T-cell (primary cell): ENCODE results near the gene STAC3. TPM values are rescaled to one million over a fixed set of nuclear protein-coding genes. Genes with fewer than 3 reads are reported as not detected.

Source experiments
- ATAC-seq, 4 experiments: fragments of 200-7000 bp in 3 of 4; fragments of 150-1000 bp in 1 of 4; cut with Tn5 transposase; replicated peaks in 1 of 4; 1 replicate in 3 of 4; 2 replicates in 1 of 4; pipeline ENCODE4 v1.10.0; 2021; ENCODE audit warnings: moderate library complexity in 3 of 4, mild to moderate bottlenecking in 2 of 4, moderate number of reproducible peaks in 1 of 4
- CTCF ChIA-PET, 2 donors: fragments of 300-600 bp; sonication (Branson Sonifier 250); formaldehyde crosslinking; loops; one replicate each; lab custom pipeline; 2022; ENCODE audit warnings: antibody characterized with exemption in 2 of 2; lab: Charles Lee
- POLR2A ChIA-PET, 2 donors: fragments of 300-600 bp; sonication (Branson Sonifier 250); formaldehyde crosslinking; loops; one replicate each; lab custom pipeline; 2022; ENCODE audit warnings: antibody characterized with exemption in 2 of 2; lab: Charles Lee
- DNase-seq, 35 experiments: peaks; one replicate each; pipeline versions ENCODE4 v3.0.0 to v3.0.0-alpha.2; 2013 to 2023
- H3K27ac ChIP-seq: one replicate; pipeline ENCODE4 v1.5.1; 2013; ENCODE audit warnings: low read length
- H3K27me3 ChIP-seq, 2 experiments: replicated peaks in 1 of 2; 1 replicate in 1 of 2; 2 replicates in 1 of 2; pipeline versions ENCODE4 v1.6.1 to v1.7.0; 2013; ENCODE audit warnings: low read length in 1 of 2, mixed read lengths in 1 of 2; ENCODE audit not compliant: control insufficient read depth in 2 of 2, insufficient read depth in 2 of 2; ENCODE audit errors: extremely low read depth in 1 of 2
- H3K36me3 ChIP-seq, 2 donors: 1 replicate in 1 of 2; 2 replicates in 1 of 2; pipeline versions ENCODE4 v1.6.1 to v1.7.0; 2013; ENCODE audit warnings: low read length in 1 of 2; ENCODE audit not compliant: control insufficient read depth in 2 of 2, insufficient read depth in 1 of 2; ENCODE audit errors: extremely low read depth in 1 of 2
- H3K4me1 ChIP-seq, 2 experiments: 1 replicate in 1 of 2; 2 replicates in 1 of 2; pipeline versions ENCODE4 v1.6.1 to v1.7.0; 2013; ENCODE audit warnings: low read length in 2 of 2, mixed read lengths in 1 of 2; ENCODE audit not compliant: insufficient read depth in 2 of 2, control insufficient read depth in 1 of 2; ENCODE audit errors: extremely low read depth in 1 of 2
- H3K4me3 ChIP-seq, 2 donors: 1 replicate in 1 of 2; 2 replicates in 1 of 2; pipeline versions ENCODE4 v1.5.1 to v1.7.0; 2013; ENCODE audit warnings: mild to moderate bottlenecking in 2 of 2, low read length in 1 of 2, moderate library complexity in 1 of 2; ENCODE audit not compliant: control insufficient read depth in 1 of 2; ENCODE audit errors: extremely low read depth in 1 of 2
- H3K9me3 ChIP-seq: 2 replicates; pipeline ENCODE4 v1.7.0; 2013
- H3K27ac Mint-ChIP-seq, 2 donors: one replicate each; pipeline ENCODE4 v1.8.0; 2020 to 2021; ENCODE audit warnings: mild to moderate bottlenecking in 2 of 2, mixed read lengths in 2 of 2
- H3K27me3 Mint-ChIP-seq, 2 donors: one replicate each; pipeline ENCODE4 v1.8.0; 2021 to 2022; ENCODE audit warnings: mixed read lengths in 2 of 2
- H3K36me3 Mint-ChIP-seq: one replicate; pipeline ENCODE4 v1.8.0; 2021; ENCODE audit warnings: mixed read lengths
- H3K4me1 Mint-ChIP-seq, 3 donors: one replicate each; pipeline ENCODE4 v1.8.0; 2020 to 2022; ENCODE audit warnings: mixed read lengths in 3 of 3, mild to moderate bottlenecking in 1 of 3
- H3K4me3 Mint-ChIP-seq, 3 donors: one replicate each; pipeline ENCODE4 v1.8.0; 2020 to 2022; ENCODE audit warnings: mild to moderate bottlenecking in 3 of 3, mixed read lengths in 3 of 3, moderate library complexity in 3 of 3
- H3K9me3 Mint-ChIP-seq, 3 donors: one replicate each; pipeline ENCODE4 v1.8.0; 2020 to 2022; ENCODE audit warnings: mixed read lengths in 3 of 3
- WGBS: methylation state at CpG from one replicate; pipeline ENCODE4 v1.1.5; 2013; ENCODE audit warnings: missing lambda C conversion rate; ENCODE audit not compliant: insufficient coverage; 5-methylcytosine and 5-hydroxymethylcytosine counted together
- total RNA-seq, 35 experiments: library from RNA in 6 of 35; stranded (reverse) in 6 of 35; fragments of 120-200 nt in 1 of 35; gene quantifications; one replicate each; pipeline versions ENCODE4 v1.2.1 to v1.2.4 and lab custom pipeline; 2013 to 2026

STAC3 gene
- total RNA-seq, 5 donors from 2014 or later (not counting 1 experiment from before 2014, with no cell fraction given): 1.3 to 4.9 (median 2.9) TPM

GRCh38 chr12:57235728-57236131 lies 15.3 kb downstream of the STAC3 start:
- peaks cover 32 to 34% of the 10 kb centered on the region in 2 donors for H3K27me3 Mint-ChIP-seq
- peaks cover 26 to 77% of the 10 kb centered on the region in 2 experiments for H3K4me1 ChIP-seq
- H3K9me3 ChIP-seq: no peaks in the 10 kb centered on the region
- ChIA-PET CTCF (no interaction called here), POLR2A (no interaction called here)
- ATAC-seq: no peak
- H3K4me3 Mint-ChIP-seq: peak overlapping the region in 1 of 3 donors; percentile 31
- H3K36me3 ChIP-seq: peaks cover 17 to 36% of the 10 kb centered on the region in 2 donors
- H3K4me1 Mint-ChIP-seq: peaks cover 41 to 72% (median 54%) of the 10 kb centered on the region in 3 donors
- H3K36me3 Mint-ChIP-seq: peaks cover 36% of the 10 kb centered on the region
- no peak overlapping the region for H3K27ac ChIP-seq
- no peaks in the 10 kb centered on the region for H3K9me3 Mint-ChIP-seq
- peaks cover 11 to 71% of the 10 kb centered on the region in 2 experiments for H3K27me3 ChIP-seq
- no peak overlapping the region for H3K4me3 ChIP-seq
- WGBS: 51% methylated on average over 4 of the region's 8 CpGs
- H3K27ac Mint-ChIP-seq: no peak overlapping the region
- no peak for DNase-seq

GRCh38 chr12:57235017-57235727 lies 15.8 kb downstream of the STAC3 start:
- POLR2A ChIA-PET: no interaction called here
- no peak for DNase-seq
- Histone ChIP-seq H3K36me3 (peaks cover 17 to 36% of the 10 kb centered on the region in 2 donors), H3K27me3 (peaks cover 10 to 65% of the 10 kb centered on the region in 2 experiments), H3K9me3 (no peaks in the 10 kb centered on the region), H3K4me3 (no peak overlapping the region), H3K27ac (peak overlapping the region; percentile 18), H3K4me1 (peaks cover 28 to 77% of the 10 kb centered on the region in 2 experiments)
- CTCF ChIA-PET: interaction anchor here in 1 of 2 donors (0.6 kb wide), 1 partner anchor 32 kb away, joined by 4 read pairs; no protein-coding TSS in a partner anchor
- peaks cover 36% of the 10 kb centered on the region for H3K36me3 Mint-ChIP-seq
- no peak overlapping the region for H3K4me3 Mint-ChIP-seq
- H3K27me3 Mint-ChIP-seq: peaks cover 27 to 28% of the 10 kb centered on the region in 2 donors
- no peaks in the 10 kb centered on the region for H3K9me3 Mint-ChIP-seq
- 96% methylated on average over 18 of the region's 26 CpGs for WGBS
- ATAC-seq: no peak
- H3K4me1 Mint-ChIP-seq: peaks cover 41 to 72% (median 54%) of the 10 kb centered on the region in 3 donors
- H3K27ac Mint-ChIP-seq: no peak overlapping the region

- Histone ChIP-seq H3K4me3 (no peak overlapping the region), H3K36me3 (peaks cover 17 to 36% of the 10 kb centered on the region in 2 donors), H3K4me1 (peaks cover 28 to 77% of the 10 kb centered on the region in 2 experiments), H3K27me3 (peaks cover 10 to 60% of the 10 kb centered on the region in 2 experiments), H3K9me3 (no peaks in the 10 kb centered on the region), H3K27ac (peak overlapping the region; percentile 18)
- no peaks in the 10 kb centered on the region for H3K9me3 Mint-ChIP-seq
- DNase-seq (no peak), ATAC-seq (no peak)
- H3K36me3 Mint-ChIP-seq: peaks cover 36% of the 10 kb centered on the region
- CTCF ChIA-PET: no interaction called here
- H3K27me3 Mint-ChIP-seq: peaks cover 27% of the 10 kb centered on the region in 2 donors
- peaks cover 42 to 75% (median 54%) of the 10 kb centered on the region in 3 donors for H3K4me1 Mint-ChIP-seq
- WGBS: 92% methylated on average over 6 of the region's 10 CpGs
- POLR2A ChIA-PET: no interaction called here
- H3K27ac Mint-ChIP-seq: peak overlapping the region in 1 of 2 donors; percentile 79
- peak overlapping the region in 2 of 3 donors; percentile 11 to 13 for H3K4me3 Mint-ChIP-seq
Measured at GRCh38 chr12:57234571-57235016, 16.4 kb downstream of the STAC3 start.

GRCh38 chr12:57234233-57234570 lies 16.8 kb downstream of the STAC3 start:
- H3K27ac ChIP-seq: peak overlapping the region; percentile 23
- POLR2A ChIA-PET: no interaction called here
- H3K27me3 Mint-ChIP-seq: peaks cover 27% of the 10 kb centered on the region in 2 donors
- peaks cover 17 to 36% of the 10 kb centered on the region in 2 donors for H3K36me3 ChIP-seq
- no peaks in the 10 kb centered on the region for H3K9me3 ChIP-seq
- H3K9me3 Mint-ChIP-seq: no peaks in the 10 kb centered on the region
- H3K27me3 ChIP-seq: peaks cover 10 to 56% of the 10 kb centered on the region in 2 experiments
- no peak for ATAC-seq
- WGBS: 100% methylated on average over 2 of the region's 3 CpGs
- no peak overlapping the region for H3K4me3 ChIP-seq
- peak overlapping the region in 1 of 2 donors; percentile 79 for H3K27ac Mint-ChIP-seq
- H3K4me1 ChIP-seq: peaks cover 26 to 77% of the 10 kb centered on the region in 2 experiments
- H3K4me3 Mint-ChIP-seq: peak overlapping the region in 1 of 3 donors; percentile 13
- peaks cover 36% of the 10 kb centered on the region for H3K36me3 Mint-ChIP-seq
- no peak for DNase-seq
- peaks cover 42 to 75% (median 54%) of the 10 kb centered on the region in 3 donors for H3K4me1 Mint-ChIP-seq
- CTCF ChIA-PET: interaction anchor here in 1 of 2 donors (1.0 kb wide), 1 partner anchor 21 kb away, joined by 5 read pairs; no protein-coding TSS in a partner anchor

- H3K27me3 Mint-ChIP-seq: peaks cover 22 to 23% of the 10 kb centered on the region in 2 donors
- Histone ChIP-seq H3K27me3 (peaks cover 8 to 50% of the 10 kb centered on the region in 2 experiments), H3K9me3 (no peaks in the 10 kb centered on the region), H3K4me3 (no peak overlapping the region), H3K27ac (peak overlapping the region; percentile 23), H3K4me1 (peaks cover 27 to 77% of the 10 kb centered on the region in 2 experiments), H3K36me3 (peaks cover 17 to 36% of the 10 kb centered on the region in 2 donors)
- 98% methylated on average over 8 of the region's 15 CpGs for WGBS
- H3K36me3 Mint-ChIP-seq: peaks cover 36% of the 10 kb centered on the region
- ATAC-seq (no peak), DNase-seq (no peak)
- ChIA-PET CTCF (interaction anchor here in 1 of 2 donors (1.0 kb wide), 1 partner anchor 20 kb away, joined by 5 read pairs; no protein-coding TSS in a partner anchor), POLR2A (no interaction called here)
- peak overlapping the region in 1 of 2 donors; percentile 79 for H3K27ac Mint-ChIP-seq
- no peaks in the 10 kb centered on the region for H3K9me3 Mint-ChIP-seq
- H3K4me3 Mint-ChIP-seq: no peak overlapping the region
- H3K4me1 Mint-ChIP-seq: peaks cover 42 to 75% (median 54%) of the 10 kb centered on the region in 3 donors
Measured at GRCh38 chr12:57233357-57234232, 17.4 kb downstream of the STAC3 start.
